ENCODE measurements around the gene ALOX5.

DNA sequence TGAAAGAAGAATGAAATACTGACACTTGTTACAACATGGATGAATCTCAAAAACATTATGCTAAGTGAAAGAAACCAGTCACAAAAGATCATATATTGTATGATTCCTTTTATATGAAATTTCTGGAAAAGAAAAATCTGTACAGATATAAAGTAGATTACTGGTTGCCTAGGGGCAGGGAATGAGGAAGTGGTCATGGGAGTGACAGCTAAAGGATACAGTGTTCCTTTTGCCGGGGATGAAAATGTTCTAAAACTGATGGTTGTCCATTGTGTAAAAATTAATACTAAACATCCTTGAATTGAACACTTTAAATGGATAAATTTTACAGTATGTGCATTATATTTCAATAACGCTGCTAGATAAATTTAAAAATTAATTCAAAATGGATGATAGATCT lies 25.1 kb downstream of the ALOX5 start:
- TF ChIP-seq, protein P1, sequence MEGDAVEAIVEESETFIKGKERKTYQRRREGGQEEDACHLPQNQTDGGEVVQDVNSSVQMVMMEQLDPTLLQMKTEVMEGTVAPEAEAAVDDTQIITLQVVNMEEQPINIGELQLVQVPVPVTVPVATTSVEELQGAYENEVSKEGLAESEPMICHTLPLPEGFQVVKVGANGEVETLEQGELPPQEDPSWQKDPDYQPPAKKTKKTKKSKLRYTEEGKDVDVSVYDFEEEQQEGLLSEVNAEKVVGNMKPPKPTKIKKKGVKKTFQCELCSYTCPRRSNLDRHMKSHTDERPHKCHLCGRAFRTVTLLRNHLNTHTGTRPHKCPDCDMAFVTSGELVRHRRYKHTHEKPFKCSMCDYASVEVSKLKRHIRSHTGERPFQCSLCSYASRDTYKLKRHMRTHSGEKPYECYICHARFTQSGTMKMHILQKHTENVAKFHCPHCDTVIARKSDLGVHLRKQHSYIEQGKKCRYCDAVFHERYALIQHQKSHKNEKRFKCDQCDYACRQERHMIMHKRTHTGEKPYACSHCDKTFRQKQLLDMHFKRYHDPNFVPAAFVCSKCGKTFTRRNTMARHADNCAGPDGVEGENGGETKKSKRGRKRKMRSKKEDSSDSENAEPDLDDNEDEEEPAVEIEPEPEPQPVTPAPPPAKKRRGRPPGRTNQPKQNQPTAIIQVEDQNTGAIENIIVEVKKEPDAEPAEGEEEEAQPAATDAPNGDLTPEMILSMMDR (IDR thresholded peaks at IDR 0.05), result no peak
- TF ChIP-seq EP300 (IDR thresholded peaks at IDR 0.05), result no peak
- TF ChIP-seq POLR2A (IDR thresholded peaks at IDR 0.05), result no peak
- no peak for TF ChIP-seq POLR2AphosphoS5 (IDR thresholded peaks at IDR 0.05)
